Right cardiac atrium (tissue), 5 donors: ENCODE data around the gene NSUN2. TPM values are rescaled to one million over a fixed set of nuclear protein-coding genes. Genes with fewer than 3 reads are reported as not detected.
"Not testable (repeated sequence)": the region's sequence is repeated elsewhere in the genome, so short reads cannot be mapped to it uniquely, and the experiment has no call there.

Source experiments
- ATAC-seq, 2 donors: fragments of 200-7000 bp; cut with Tn5 transposase; one replicate each; pipeline versions ENCODE4 v1.8.0 to v1.9.1; 2020; ENCODE audit warnings: moderate library complexity in 2 of 2, mild to moderate bottlenecking in 1 of 2
- DNase-seq, 3 donors: peaks; one replicate each; pipeline ENCODE4 v3.0.0-alpha.2; 2020
- H3K27ac ChIP-seq: one replicate; pipeline ENCODE4 v1.5.1; 2013; ENCODE audit warnings: mild to moderate bottlenecking, low read length, control low read depth, moderate library complexity
- H3K27me3 ChIP-seq: one replicate; pipeline ENCODE4 v1.6.1; 2013; ENCODE audit not compliant: control insufficient read depth, insufficient read depth
- H3K4me1 ChIP-seq: one replicate; pipeline ENCODE4 v1.6.1; 2013; ENCODE audit warnings: low read length; ENCODE audit not compliant: control insufficient read depth, insufficient read depth
- H3K4me3 ChIP-seq: one replicate; pipeline ENCODE4 v1.5.1; 2013; ENCODE audit warnings: low read length, control low read depth
- H3K9me3 ChIP-seq: one replicate; pipeline ENCODE4 v1.6.1; 2013; ENCODE audit warnings: low read length; ENCODE audit not compliant: control insufficient read depth
- WGBS: extraction: QIAGEN DNeasy Blood & Tissue Kit; methylation state at CpG from one replicate; pipeline ENCODE4 v1.1.7; 2013; 5-methylcytosine and 5-hydroxymethylcytosine counted together
- intact Hi-C, 4 donors: fragments of 100-400 bp; cut with DNase I; formaldehyde crosslinking; loops; one replicate each; pipeline versions ENCODE4 v1.11.0 to v1.14.0; 2022 to 2023
- polyA plus RNA-seq: library from polyadenylated mRNA; stranded (reverse); fragments of 200-250 nt; gene quantifications from one replicate; pipeline ENCODE4 v1.2.3, GENCODE V29; 2013
- total RNA-seq, 4 donors: library from RNA; stranded (reverse); fragmentation: NEBNext Ultra II Directional; extraction: Animal tissue kit (Norgen Biotek cat#: 25700); gene quantifications; one replicate each; pipeline ENCODE4 v1.2.1, GENCODE V29; 2021
- donor health status: healthy with polysubstance abuse.
- donor health status: DM: no; HTN: yes; CAD: no.
- donor health status: DM: no; HTN: no; CAD: no.
- donor health status: DM: no; HTN: yes; CAD: no; lungs with severe emphysema.
- donor health status: DM: yes; HTN: yes; CAD: no.

The NSUN2 gene
- total and polyA plus RNA-seq, 5 donors: 23.7 to 31.2 (median 27.0) TPM

DNA sequence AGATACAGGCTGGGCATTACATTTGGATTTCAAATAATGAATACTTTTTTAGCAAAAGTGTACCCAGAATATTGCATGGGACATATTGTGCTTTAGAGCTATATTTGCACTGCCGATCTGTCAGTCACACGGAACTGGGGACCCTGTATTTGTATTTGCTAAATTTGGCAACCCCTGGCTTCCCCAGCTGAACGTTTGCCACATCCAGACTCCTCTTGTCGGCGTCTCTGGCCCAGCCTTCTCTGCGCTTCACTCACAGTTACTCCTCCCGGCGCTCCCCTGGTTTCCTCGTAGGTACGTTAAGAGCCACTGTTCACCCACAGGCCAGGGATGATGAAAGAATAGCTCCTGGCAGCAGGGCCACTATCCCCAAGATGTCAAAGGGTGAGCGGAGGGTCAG is 58.7 kb downstream of the NSUN2 start:
- intact Hi-C loops: loop anchor here in 1 of 4 donors (10.0 kb wide), 1 partner anchor 1079 kb away; no protein-coding TSS in a partner anchor
- H3K9me3 ChIP-seq: no peaks in the 10 kb centered on the region
- H3K27me3 ChIP-seq: no peaks in the 10 kb centered on the region
- H3K4me1 ChIP-seq: no peaks in the 10 kb centered on the region
- ATAC-seq: no peak
- no peak overlapping the region for H3K27ac ChIP-seq
- WGBS: 66% methylated on average over 11 of the region's 11 CpGs
- H3K4me3 ChIP-seq: no peak overlapping the region
- no peak for DNase-seq

DNA sequence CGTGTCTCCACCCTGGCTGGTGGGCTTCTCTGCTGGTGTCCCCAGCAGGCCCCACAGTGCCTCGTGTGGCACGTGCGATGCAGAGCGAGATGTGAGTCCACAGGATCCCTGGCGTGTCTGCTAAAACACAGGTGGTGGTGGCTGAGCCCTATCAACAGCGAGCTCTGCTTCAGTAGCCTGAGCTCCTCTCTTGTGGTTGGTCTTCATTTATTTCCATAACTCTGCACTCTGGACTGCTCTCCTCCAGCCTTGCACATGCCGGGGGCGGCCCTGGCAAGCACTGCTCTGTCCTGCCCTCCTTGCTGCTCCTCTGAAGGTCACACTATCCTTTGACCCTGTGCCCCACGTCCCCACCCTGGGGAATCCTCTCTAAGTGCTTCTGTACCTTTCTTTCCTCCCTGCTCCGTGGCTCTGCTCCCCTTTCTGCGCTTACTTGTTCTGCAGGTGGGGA is 59.2 kb downstream of the NSUN2 start:
- 64% methylated on average over 12 of the region's 12 CpGs for WGBS
- no peaks in the 10 kb centered on the region for H3K9me3 ChIP-seq
- no peaks in the 10 kb centered on the region for H3K4me1 ChIP-seq
- DNase-seq (no peak), ATAC-seq (no peak)
- no peak overlapping the region for H3K27ac ChIP-seq
- H3K27me3 ChIP-seq: no peaks in the 10 kb centered on the region
- intact Hi-C loops: loop anchor here in 1 of 4 donors (10.0 kb wide), 1 partner anchor 1079 kb away; no protein-coding TSS in a partner anchor
- no peak overlapping the region for H3K4me3 ChIP-seq

DNA sequence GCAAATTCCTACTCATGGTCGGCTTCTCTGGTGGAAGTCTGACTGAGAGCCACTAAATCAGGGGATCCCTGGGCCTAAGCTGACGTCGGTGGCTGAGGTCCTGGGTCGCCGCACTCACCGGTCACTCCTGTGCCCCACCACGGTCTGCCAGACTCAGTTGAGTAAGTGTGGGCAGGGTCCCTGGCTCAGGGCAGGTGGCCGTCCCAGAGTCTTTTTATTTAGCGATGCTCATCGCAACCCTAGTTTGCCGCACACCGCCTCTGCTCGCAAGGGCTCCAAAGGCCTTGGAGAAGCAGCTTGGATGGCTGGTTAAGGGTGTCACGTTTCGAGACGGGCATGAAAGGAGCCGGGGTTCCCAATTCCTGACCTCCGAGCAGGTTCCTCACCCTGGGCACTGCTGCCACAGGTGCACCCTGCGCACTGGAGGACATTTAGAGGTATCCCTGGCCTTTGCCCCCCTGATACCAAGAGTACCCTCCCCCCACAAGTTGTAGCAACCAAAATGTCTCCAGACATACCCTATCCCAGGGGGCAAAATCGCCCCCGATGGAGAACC is 59.9 kb downstream of the NSUN2 start:
- ATAC-seq: no peak
- Histone ChIP-seq H3K27me3 (no peaks in the 10 kb centered on the region), H3K4me1 (no peaks in the 10 kb centered on the region), H3K27ac (no peak overlapping the region), H3K4me3 (no peak overlapping the region), H3K9me3 (no peaks in the 10 kb centered on the region)
- DNase-seq: no peak
- WGBS: 88% methylated on average over 21 of the region's 21 CpGs
- intact Hi-C loops: loop anchor here in 1 of 4 donors (10.0 kb wide), 1 partner anchor 1078 kb away; no protein-coding TSS in a partner anchor

DNA sequence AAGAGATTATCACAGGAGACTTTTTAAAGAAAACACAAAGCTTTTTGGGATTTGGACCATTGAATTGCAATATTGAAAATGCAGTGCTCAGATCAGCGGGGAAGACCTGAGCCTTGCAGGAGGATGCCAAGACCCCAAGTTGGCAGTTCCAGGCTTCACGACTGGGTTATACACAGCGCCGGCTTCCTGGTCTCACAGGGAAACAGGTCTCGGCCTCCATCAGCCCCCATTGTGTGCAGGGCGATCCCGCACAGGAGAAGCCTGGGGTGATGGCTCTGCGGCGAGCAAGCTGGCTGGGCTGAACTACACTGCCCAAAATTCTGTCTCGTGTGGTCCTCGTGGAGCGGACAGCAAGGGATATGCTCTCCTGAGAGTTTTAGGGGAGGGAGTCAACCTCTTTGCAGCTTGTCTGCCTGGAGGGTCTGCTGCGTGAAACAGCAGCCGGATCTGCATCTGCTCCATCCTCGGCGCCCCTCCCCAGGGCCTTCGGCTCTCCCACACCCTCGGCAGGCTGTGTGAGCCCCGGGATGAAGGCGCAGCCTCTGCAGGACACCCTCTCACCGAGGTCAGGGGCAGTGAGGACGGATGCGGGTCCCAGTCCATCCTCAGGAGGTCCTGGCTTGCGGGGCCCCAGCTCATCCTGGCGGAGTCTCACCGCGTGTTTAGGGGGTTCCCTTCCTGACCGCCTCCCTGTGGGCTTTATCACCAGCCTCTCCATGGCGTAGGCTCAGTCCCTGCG is 60.6 kb downstream of the NSUN2 start:
- no peak for ATAC-seq
- Histone ChIP-seq H3K27me3 (no peaks in the 10 kb centered on the region), H3K4me3 (no peak overlapping the region), H3K4me1 (no peaks in the 10 kb centered on the region), H3K27ac (no peak overlapping the region), H3K9me3 (no peaks in the 10 kb centered on the region)
- no peak for DNase-seq
- 82% methylated on average over 30 of the region's 30 CpGs for WGBS
- intact Hi-C loops: loop anchor here in 1 of 4 donors (10.0 kb wide), 1 partner anchor 1077 kb away; no protein-coding TSS in a partner anchor

DNA sequence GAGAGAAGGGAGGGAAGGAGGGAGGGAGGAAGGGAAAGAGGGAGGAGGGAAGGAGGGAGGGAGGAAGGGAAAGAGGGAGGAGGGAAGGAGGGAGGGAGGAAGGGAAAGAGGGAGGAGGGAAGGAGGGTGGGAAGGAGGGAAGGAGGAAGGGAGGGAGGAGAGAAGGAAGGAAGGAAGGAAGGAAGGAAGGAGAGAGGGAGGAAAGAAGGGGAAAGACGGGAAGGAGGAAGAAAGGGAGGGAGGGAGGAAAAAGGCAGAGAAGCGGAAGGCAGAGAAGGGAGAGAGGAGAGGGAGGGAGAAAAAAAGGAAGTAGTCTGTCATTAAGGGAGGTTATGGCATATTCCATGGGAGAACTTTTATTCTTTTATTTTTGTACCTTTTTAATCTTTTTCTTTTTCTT is 61.2 kb downstream of the NSUN2 start:
- H3K27me3 ChIP-seq, H3K4me3 ChIP-seq, H3K27ac ChIP-seq, ATAC-seq, H3K9me3 ChIP-seq, DNase-seq, H3K4me1 ChIP-seq: not testable (repeated sequence)
- intact Hi-C loops: loop anchor here in 1 of 4 donors (10.0 kb wide), 1 partner anchor 1077 kb away; no protein-coding TSS in a partner anchor
- 59% methylated on average over 2 of the region's 2 CpGs for WGBS

DNA sequence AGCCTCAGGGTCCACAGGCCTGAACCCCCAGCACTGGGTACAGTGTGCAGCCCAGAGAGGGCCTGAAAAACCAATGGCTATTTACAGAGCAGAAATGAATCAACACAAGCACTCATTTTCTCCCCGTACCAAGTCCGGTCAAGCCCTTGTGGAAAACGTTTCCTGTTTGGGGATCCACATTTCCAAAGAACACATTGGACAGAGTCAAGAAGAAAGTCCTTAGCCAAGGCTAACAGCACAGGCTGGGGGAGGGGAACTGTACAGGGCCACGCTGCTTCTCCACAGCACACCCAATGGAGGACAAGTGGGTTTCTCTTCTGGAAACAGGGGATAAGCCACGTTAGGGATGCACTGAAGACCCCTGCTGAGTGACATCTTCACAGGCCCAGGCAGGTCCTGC is 62.3 kb downstream of the NSUN2 start:
- Histone ChIP-seq H3K9me3 (no peaks in the 10 kb centered on the region), H3K4me1 (no peaks in the 10 kb centered on the region), H3K27me3 (no peaks in the 10 kb centered on the region), H3K4me3 (no peak overlapping the region), H3K27ac (no peak overlapping the region)
- intact Hi-C loops: loop anchor here in 1 of 4 donors (10.0 kb wide), 1 partner anchor 1076 kb away; no protein-coding TSS in a partner anchor
- 42% methylated on average over 5 of the region's 5 CpGs for WGBS
- ATAC-seq (peak; percentile 47 to 51), DNase-seq (no peak)

DNA sequence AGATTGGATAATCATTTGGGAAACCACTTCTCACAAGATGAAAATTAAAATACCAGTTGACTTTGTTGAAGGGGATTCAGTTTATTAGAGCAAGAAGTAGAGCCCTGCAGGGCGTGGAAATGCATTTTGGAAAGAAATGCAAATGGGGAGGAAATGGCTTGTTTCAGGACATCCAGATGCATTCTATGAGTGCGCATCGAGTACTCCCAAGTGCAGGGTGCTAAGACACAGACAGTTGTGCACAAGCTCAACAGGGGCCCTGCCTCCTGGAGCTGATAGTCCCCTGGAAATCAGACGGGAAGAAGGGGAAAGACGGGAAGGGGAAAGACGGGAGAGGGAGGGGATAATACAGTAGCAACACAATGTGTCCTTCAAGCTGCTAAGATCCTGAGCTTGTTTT is 64.0 kb downstream of the NSUN2 start:
- ATAC-seq (no peak), DNase-seq (no peak)
- no peaks in the 10 kb centered on the region for H3K27me3 ChIP-seq
- no peaks in the 10 kb centered on the region for H3K4me1 ChIP-seq
- H3K9me3 ChIP-seq: no peaks in the 10 kb centered on the region
- WGBS: 60% methylated on average over 6 of the region's 6 CpGs
- intact Hi-C loops: no loop called here
- no peak overlapping the region for H3K27ac ChIP-seq
- H3K4me3 ChIP-seq: no peak overlapping the region

DNA sequence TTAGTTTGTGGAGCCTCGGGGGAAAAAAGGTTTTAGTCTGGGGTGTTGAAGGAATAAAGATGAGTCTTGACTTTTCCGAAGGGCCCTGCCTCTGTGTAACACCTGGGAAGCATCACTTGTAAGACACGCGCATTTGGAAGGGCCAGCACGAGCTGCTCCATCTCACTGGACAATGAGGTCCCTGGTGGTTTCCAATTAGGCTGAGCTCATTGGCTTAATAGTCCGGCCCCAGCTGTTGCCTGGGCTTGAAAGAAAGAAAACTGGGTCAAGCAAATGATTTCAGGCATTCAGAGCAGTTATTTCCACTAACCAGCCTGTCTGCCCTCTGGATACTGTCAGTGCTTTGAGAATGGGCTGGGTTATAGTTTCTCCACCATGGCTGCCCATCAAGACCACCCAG is 64.5 kb downstream of the NSUN2 start:
- no peaks in the 10 kb centered on the region for H3K9me3 ChIP-seq
- H3K27ac ChIP-seq: no peak overlapping the region
- WGBS: 64% methylated on average over 6 of the region's 6 CpGs
- H3K4me1 ChIP-seq: no peaks in the 10 kb centered on the region
- ATAC-seq (peak; percentile 41 to 75), DNase-seq (peak in 2 of 3 donors; percentile 77 to 80)
- intact Hi-C loops: no loop called here
- no peak overlapping the region for H3K4me3 ChIP-seq
- H3K27me3 ChIP-seq: no peaks in the 10 kb centered on the region

DNA sequence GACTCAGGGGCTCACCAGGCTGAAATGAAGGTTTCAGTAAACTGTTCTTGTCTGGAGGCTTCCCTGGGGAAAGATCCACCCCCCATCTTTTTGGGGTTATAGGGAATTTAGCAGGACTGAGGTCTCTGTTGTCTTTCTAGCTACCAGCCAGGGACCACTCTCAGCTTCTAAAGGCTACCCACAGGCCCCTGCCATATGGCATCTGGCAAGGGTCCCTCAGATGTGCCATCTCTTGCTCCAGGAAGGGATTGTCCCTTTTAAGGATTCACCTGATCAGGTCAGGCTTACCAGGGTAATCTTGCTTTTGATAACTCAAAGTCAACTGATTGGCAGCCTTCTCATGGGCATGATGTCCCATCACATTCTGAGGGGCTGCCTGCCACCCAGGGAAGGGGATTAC is 65.0 kb downstream of the NSUN2 start:
- no peak overlapping the region for H3K27ac ChIP-seq
- no peak for DNase-seq
- intact Hi-C loops: no loop called here
- H3K9me3 ChIP-seq: no peaks in the 10 kb centered on the region
- H3K27me3 ChIP-seq: no peaks in the 10 kb centered on the region
- ATAC-seq: no peak
- H3K4me1 ChIP-seq: no peaks in the 10 kb centered on the region
- H3K4me3 ChIP-seq: no peak overlapping the region

DNA sequence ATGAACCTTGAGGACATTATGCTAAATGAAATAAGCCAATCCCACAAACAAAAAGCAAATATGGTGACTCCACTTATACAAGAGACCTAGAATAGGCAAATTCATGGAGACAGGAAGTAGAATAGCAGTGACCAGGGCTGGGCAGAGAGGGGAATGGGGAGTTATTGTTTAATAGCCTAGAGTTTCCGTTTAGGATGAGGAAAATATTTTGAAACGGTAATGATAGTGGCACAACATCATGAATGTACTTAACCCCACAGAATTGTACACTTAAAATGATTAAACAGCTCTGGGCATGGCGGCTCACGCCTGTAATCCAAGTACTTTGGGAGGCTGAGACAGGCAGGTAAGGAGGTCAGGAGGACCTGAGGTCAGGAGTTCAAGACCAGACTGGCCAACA is 65.8 kb downstream of the NSUN2 start:
- WGBS: 72% methylated on average over 4 of the region's 4 CpGs
- Histone ChIP-seq H3K4me3 (no peak overlapping the region), H3K27me3 (no peaks in the 10 kb centered on the region), H3K27ac (no peak overlapping the region), H3K4me1 (no peaks in the 10 kb centered on the region), H3K9me3 (no peaks in the 10 kb centered on the region)
- intact Hi-C loops: no loop called here
- no peak for ATAC-seq
- DNase-seq: no peak

DNA sequence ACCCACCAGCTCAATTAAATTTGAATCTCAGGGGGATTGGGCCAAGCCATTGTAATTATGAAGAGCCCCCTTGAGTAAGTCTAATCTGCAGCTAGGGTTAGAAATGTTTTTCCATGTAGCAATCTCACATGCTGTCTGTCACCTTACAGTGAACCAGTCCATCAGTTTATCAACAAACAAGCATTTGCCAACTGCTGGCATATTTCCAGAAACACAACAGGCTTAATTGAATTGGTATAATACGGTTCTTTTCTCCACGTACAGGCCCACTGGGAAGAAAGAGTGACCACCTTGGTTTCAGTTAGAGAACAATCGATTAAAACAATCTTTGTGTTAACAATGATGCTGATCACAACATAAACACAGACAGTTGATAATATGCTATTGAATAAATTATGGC is 67.4 kb downstream of the NSUN2 start:
- H3K27me3 ChIP-seq: no peaks in the 10 kb centered on the region

More for the DNA sequence above, 67.4 kb downstream of the NSUN2 start:
- no peak for DNase-seq
- H3K4me3 ChIP-seq: no peak overlapping the region
- no peak overlapping the region for H3K27ac ChIP-seq
- intact Hi-C loops: no loop called here
- no peaks in the 10 kb centered on the region for H3K4me1 ChIP-seq
- peaks cover 2% of the 10 kb centered on the region for H3K9me3 ChIP-seq
- no peak for ATAC-seq
- 86% methylated on average over 3 of the region's 3 CpGs for WGBS
